K562 (cell line): Measurements from ENCODE around the gene DDAH2. TPM values are rescaled to one million over a fixed set of nuclear protein-coding genes. Genes with fewer than 3 reads are reported as not detected.

Experiments
- ATAC-seq: fragments of 200-7000 bp; cut with Tn5 transposase; 3 replicates; pipeline ENCODE4 v1.9.1; 2020; ENCODE audit warnings: moderate library complexity
- BruUV-seq: library from RNA; stranded (reverse); fragments of 400-500 nt; replicated peaks from 2 replicates; lab custom pipeline; 2021; lab: Mats Ljungman, UMichigan
- CTCF ChIA-PET: fragments of 300-600 bp; formaldehyde crosslinking; extraction: SDS; loops from one replicate; lab custom pipeline; 2021; ENCODE audit warnings: low intra/inter-chr PET ratio; lab: Yijun Ruan, JAX
- POLR2A ChIA-PET: fragments of 300-600, 350-650 bp; sonication (Branson Sonifier 250); formaldehyde crosslinking; extraction: SDS; loops from one replicate; lab custom pipeline; 2021; ENCODE audit warnings: antibody characterized with exemption, inconsistent platforms; lab: Yijun Ruan, JAX
- DNase-seq, 4 experiments: peaks; one replicate each; pipeline versions ENCODE4 v3.0.0 to v3.0.0-alpha.2; 2011 to 2018; ENCODE audit warnings: low spot score in 3 of 4, mixed read lengths in 3 of 4; ENCODE audit errors: extremely low read depth in 1 of 4
- FAIRE-seq: peaks from 2 replicates; lab custom pipeline; 2011; peaks lifted over from hg19 to GRCh38; lab: Jason Lieb, UNC
- H2AFZ ChIP-seq: 2 replicates; pipeline ENCODE4 v1.6.0; 2011; ENCODE audit warnings: low read depth, low read length, control low read depth, inconsistent platforms
- H3K27ac ChIP-seq: fragments of 200-600 bp; 3 replicates; pipeline ENCODE4 v1.8.0; 2011; ENCODE audit warnings: low read depth, mild to moderate bottlenecking, control low read depth, inconsistent platforms, low read length, moderate library complexity, mixed read lengths; ENCODE audit errors: extremely low read depth
- H3K27me3 ChIP-seq, 2 experiments: fragments of 300-600 bp in 1 of 2; 2 replicates in 1 of 2; 3 replicates in 1 of 2; pipeline versions ENCODE4 v1.6.0 to v1.8.0; 2011; ENCODE audit warnings: inconsistent platforms in 2 of 2, low read length in 2 of 2, mild to moderate bottlenecking in 1 of 2, mixed read lengths in 1 of 2, moderate library complexity in 1 of 2; ENCODE audit not compliant: control insufficient read depth in 2 of 2, insufficient read depth in 2 of 2
- H3K36me3 ChIP-seq: fragments of 300-600 bp; 3 replicates; pipeline ENCODE4 v1.8.0; 2011; ENCODE audit warnings: mild to moderate bottlenecking, low read length, inconsistent platforms; ENCODE audit not compliant: control insufficient read depth, insufficient read depth
- H3K4me1 ChIP-seq, 2 experiments: fragments of 200-600 bp in 1 of 2; replicated peaks in 1 of 2; 2 replicates in 1 of 2; 3 replicates in 1 of 2; pipeline versions ENCODE4 v1.5.1 to v1.8.0; 2011; ENCODE audit warnings: inconsistent platforms in 2 of 2, low read length in 2 of 2, mild to moderate bottlenecking in 1 of 2, mixed read lengths in 1 of 2, moderate library complexity in 1 of 2; ENCODE audit not compliant: control insufficient read depth in 2 of 2, insufficient read depth in 2 of 2
- H3K4me2 ChIP-seq: 2 replicates; pipeline ENCODE4 v1.6.1; 2011; ENCODE audit warnings: low read length, control low read depth, inconsistent platforms, mixed read lengths; ENCODE audit not compliant: insufficient read depth
- H3K4me3 ChIP-seq: fragments of 200-600 bp; sonication (generic), shearing (Covaris generic); 2 replicates; pipeline ENCODE4 v1.5.1; 2016; ENCODE audit warnings: control low read depth, inconsistent platforms
- H3K79me2 ChIP-seq: fragments of 200-600 bp; 3 replicates; pipeline ENCODE4 v1.8.0; 2011; ENCODE audit warnings: low read length, inconsistent platforms; ENCODE audit not compliant: control insufficient read depth, insufficient read depth
- H3K9ac ChIP-seq, 2 experiments: 2 replicates each; pipeline versions ENCODE4 v1.6.0 to v1.6.1; 2011; ENCODE audit warnings: low read depth in 2 of 2, low read length in 2 of 2, control low read depth in 1 of 2, inconsistent platforms in 1 of 2, mild to moderate bottlenecking in 1 of 2, mixed read lengths in 1 of 2; ENCODE audit not compliant: insufficient read depth in 1 of 2
- H3K9me1 ChIP-seq: one replicate; pipeline ENCODE4 v1.6.0; 2011; ENCODE audit warnings: inconsistent platforms, mild to moderate bottlenecking, low read length, moderate library complexity; ENCODE audit not compliant: control insufficient read depth, insufficient read depth
- H3K9me3 ChIP-seq: replicated peaks from 2 replicates; pipeline ENCODE4 v1.5.1; 2011; ENCODE audit warnings: low read depth, low read length, inconsistent platforms; ENCODE audit not compliant: control insufficient read depth, insufficient read depth
- H4K20me1 ChIP-seq: replicated peaks from 2 replicates; pipeline ENCODE4 v1.6.1; 2011; ENCODE audit warnings: low read length, inconsistent platforms, mixed read lengths; ENCODE audit not compliant: control insufficient read depth, insufficient read depth
- FOXP1 ChIP-seq: sonication (generic); formaldehyde crosslinking; IDR thresholded peaks from 2 replicates; pipeline ENCODE4 v1.8.0; 2022; ENCODE audit warnings: mild to moderate bottlenecking, missing genetic modification reagents
- POLR2B ChIP-seq: fragments of 450-650 bp; IDR thresholded peaks from 2 replicates; pipeline ENCODE4 v1.6.1; 2018; ENCODE audit warnings: low read depth; ENCODE audit not compliant: partially characterized antibody
- RBFOX2 ChIP-seq: fragments of 200-400 bp; formaldehyde crosslinking; IDR thresholded peaks from 2 replicates; pipeline ENCODE4 v1.6.1; 2017; ENCODE audit warnings: low read depth, mild to moderate bottlenecking, low read length, moderate library complexity
- RCOR1 ChIP-seq, 2 experiments: IDR thresholded peaks; 2 replicates each; pipeline ENCODE4 v1.6.1; 2012; ENCODE audit warnings: low read depth in 2 of 2, low read length in 2 of 2, borderline replicate concordance in 1 of 2, improper control_type of control experiment in 1 of 2
- TRIM24 ChIP-seq, 2 experiments: fragments of 450-650 bp; IDR thresholded peaks; 2 replicates each; pipeline ENCODE4 v1.6.1; 2016
- WGBS: fragments of 100-300 bp; shearing (Covaris generic); methylation state at CpG from one replicate; pipeline ENCODE4 v1.1.6; 2016; ENCODE audit warnings: low coverage, mixed read lengths; ENCODE audit not compliant: insufficient coverage; ENCODE audit errors: missing lambda C conversion rate; 5-methylcytosine and 5-hydroxymethylcytosine counted together
- in situ Hi-C: fragments of 300-500 bp; cut with MboI; formaldehyde crosslinking; loops from 4 replicates; pipeline ENCODE4 v1.15.0; 2018; ENCODE audit warnings: inconsistent platforms, mixed read lengths
- intact Hi-C: fragments of 100-400 bp; cut with micrococcal nuclease; formaldehyde crosslinking; loops from 2 replicates; pipeline ENCODE4 v1.14.2; 2022
- polyA plus RNA-seq, 8 experiments: library from polyadenylated mRNA; depleted of rRNA in 4 of 8; stranded (reverse) in 5 of 8; unstranded in 3 of 8; fragments of >200 nt; fragmentation: Nextera tagmentation in 2 of 8; fragmentation: Illumina TruSeq in 1 of 8; extraction: Ambion mirVana in 2 of 8; extraction: Trizol in 1 of 8; gene quantifications; 2 replicates each; pipeline versions ENCODE4 v1.2.1 to v1.2.3, GENCODE V29; 2011 to 2014; ENCODE audit warnings: inconsistent platforms in 1 of 8, missing spikeins in 1 of 8
- total RNA-seq, 7 experiments: library from RNA; depleted of rRNA in 6 of 7; stranded (reverse); fragments of >200 nt in 6 of 7; fragmentation: Illumina TruSeq in 2 of 7; extraction: Trizol in 2 of 7; gene quantifications; 2 replicates each; pipeline versions ENCODE4 v1.2.1 to v1.2.3, GENCODE V29; 2011 to 2021; ENCODE audit warnings: low replicate concordance in 1 of 7
- TF ChIP-seq, protein P1 (sequence below): fragments of 450-650 bp; formaldehyde crosslinking; IDR thresholded peaks from 2 replicates; pipeline ENCODE4 v1.4.0; 2022; ENCODE audit warnings: missing genetic modification characterization

DDAH2 gene
- total and polyA plus RNA-seq, 9 of the 15 experiments (the other 6 are each of a cell fraction or from before 2014, with no cell fraction given) = 1.8 to 45.4 (median 21.4) TPM

DNA sequence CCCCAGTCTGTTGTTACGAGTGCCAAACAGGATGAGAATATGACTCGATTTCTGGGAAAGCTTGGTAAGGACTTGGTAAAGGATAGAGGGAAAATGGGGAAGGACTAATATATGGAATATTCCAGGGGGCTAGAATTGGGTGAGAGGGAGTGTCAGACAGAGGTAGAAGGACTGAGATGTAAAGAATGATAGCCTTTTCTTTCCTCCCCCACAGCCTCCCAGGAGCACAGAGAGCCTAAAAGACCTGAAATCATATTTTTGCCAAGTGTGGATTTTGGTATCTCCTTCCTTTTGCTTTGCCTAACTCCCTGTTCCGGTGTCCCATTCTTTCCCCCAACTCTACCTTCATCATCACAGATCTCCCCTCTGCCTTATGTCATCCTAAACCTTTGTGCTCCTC lies 13.8 kb upstream of the DDAH2 start:
- H3K36me3 ChIP-seq = peaks cover 61% of the 10 kb centered on the region
- DNase-seq = no peak
- H3K4me3 ChIP-seq = no peak overlapping the region
- H3K9ac ChIP-seq = peak overlapping the region; percentile 10 to 26; a peak in 3 of 4 replicates
- H3K27me3 ChIP-seq = no peaks in the 10 kb centered on the region
- intact Hi-C loops = no loop called here
- BruUV-seq = no TSS peak
- H3K79me2 ChIP-seq = peaks cover 41% of the 10 kb centered on the region
- H2AFZ ChIP-seq = no peak overlapping the region
- H3K9me3 ChIP-seq = no peaks in the 10 kb centered on the region
- no peak for TF ChIP-seq TRIM24 (IDR thresholded peaks at IDR 0.05)
- TF ChIP-seq RBFOX2 = 0 out of 2 replicates have a peak, but pooled peaks have one; percentile 17
- TF ChIP-seq, protein P1, sequence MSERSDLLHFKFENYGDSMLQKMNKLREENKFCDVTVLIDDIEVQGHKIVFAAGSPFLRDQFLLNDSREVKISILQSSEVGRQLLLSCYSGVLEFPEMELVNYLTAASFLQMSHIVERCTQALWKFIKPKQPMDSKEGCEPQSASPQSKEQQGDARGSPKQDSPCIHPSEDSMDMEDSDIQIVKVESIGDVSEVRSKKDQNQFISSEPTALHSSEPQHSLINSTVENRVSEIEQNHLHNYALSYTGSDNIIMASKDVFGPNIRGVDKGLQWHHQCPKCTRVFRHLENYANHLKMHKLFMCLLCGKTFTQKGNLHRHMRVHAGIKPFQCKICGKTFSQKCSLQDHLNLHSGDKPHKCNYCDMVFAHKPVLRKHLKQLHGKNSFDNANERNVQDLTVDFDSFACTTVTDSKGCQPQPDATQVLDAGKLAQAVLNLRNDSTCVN = 0 out of 2 replicates have a peak, but pooled peaks have one; percentile 54
- peak; percentile 15 for TF ChIP-seq POLR2B
- 0 out of 4 replicates have a peak, but pooled peaks of 1 of the 2 experiments have one; percentile 26 for TF ChIP-seq RCOR1 (IDR thresholded peaks at IDR 0.05; ENCODE audit: borderline replicate concordance in 1 of 2, low read depth in 2 of 2, low read length in 2 of 2)
- TF ChIP-seq FOXP1 = 0 out of 2 replicates have a peak, but pooled peaks have one; percentile 16
- no peak for ATAC-seq
- WGBS = 45% methylated on average over 3 of the region's 3 CpGs
- H4K20me1 ChIP-seq = no peaks in the 10 kb centered on the region
- in situ Hi-C loops = no loop called here
- H3K4me1 ChIP-seq = peaks cover 42 to 45% of the 10 kb centered on the region in 2 experiments
- peak overlapping the region; percentile 14; the same call in 1 of the 3 replicates for H3K27ac ChIP-seq
- no peaks in the 10 kb centered on the region for H3K9me1 ChIP-seq
- H3K4me2 ChIP-seq = no peak overlapping the region
- ChIA-PET CTCF (no interaction called here), POLR2A (interaction anchor here (0.9 to 8.4 kb wide), 4 partner anchors 15 to 85 kb away, joined by 3 to 85 read pairs (median 4); partner anchors contain the start of gene HSPA1B)
- FAIRE-seq = no peak
